HG02759 (cell line): Measurements from ENCODE around the gene CD40.

Experiments
- ATAC-seq: cut with Tn5 transposase; IDR thresholded peaks from one replicate; pipeline ENCODE4 v1.9.1; 2021; ENCODE audit warnings: mild to moderate bottlenecking, moderate library complexity; ENCODE audit not compliant: unreplicated experiment

The CD40 gene

DNA sequence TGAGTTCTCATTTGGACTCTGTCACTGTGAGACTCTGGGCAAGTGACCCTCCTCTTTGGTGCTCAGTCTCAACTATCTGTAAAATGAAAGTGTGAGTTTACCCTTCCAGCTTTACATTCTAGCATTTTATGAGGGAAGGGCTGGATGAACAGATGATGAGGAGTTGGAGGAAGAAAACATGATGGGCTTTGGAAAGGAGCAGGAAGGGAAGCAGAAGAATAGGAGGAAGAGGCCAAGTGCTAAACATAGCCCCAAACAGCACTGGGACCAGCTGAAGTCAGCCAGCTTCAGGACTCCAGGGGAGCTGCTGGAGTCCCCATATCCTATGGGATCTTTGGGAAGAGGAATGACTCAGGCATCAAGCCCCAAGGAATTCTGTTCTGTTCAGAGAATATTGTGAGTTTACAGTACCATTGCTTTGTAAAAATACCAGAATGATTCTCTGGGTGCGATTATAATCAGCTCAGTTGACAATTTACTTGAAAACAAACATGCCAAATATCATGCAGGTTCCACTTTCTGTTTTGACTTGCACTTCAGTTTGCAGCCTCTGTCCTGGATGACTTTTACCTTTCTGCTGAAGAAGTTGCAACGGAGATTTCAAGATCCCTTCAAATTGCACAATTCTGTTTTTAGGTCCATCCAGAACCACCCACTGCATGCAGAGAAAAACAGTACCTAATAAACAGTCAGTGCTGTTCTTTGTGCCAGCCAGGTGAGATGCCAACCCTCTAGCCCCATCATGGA is 3.2 kb downstream of the CD40 start:
- no peak for ATAC-seq

DNA sequence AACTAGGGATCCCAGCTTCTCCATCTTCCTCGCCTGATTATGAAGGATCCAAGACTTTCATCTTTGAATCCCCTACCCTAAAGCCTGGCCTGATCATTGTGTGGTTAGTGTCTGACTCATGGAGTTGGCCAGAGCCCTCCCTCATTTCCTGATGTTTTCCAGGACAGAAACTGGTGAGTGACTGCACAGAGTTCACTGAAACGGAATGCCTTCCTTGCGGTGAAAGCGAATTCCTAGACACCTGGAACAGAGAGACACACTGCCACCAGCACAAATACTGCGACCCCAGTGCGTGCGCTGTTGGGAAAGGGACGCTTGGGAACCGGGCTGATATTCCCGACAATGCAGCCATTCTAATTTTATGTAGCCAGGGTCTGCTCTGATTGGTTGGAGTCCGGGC is 4.0 kb downstream of the CD40 start:
- ATAC-seq, result no peak

DNA sequence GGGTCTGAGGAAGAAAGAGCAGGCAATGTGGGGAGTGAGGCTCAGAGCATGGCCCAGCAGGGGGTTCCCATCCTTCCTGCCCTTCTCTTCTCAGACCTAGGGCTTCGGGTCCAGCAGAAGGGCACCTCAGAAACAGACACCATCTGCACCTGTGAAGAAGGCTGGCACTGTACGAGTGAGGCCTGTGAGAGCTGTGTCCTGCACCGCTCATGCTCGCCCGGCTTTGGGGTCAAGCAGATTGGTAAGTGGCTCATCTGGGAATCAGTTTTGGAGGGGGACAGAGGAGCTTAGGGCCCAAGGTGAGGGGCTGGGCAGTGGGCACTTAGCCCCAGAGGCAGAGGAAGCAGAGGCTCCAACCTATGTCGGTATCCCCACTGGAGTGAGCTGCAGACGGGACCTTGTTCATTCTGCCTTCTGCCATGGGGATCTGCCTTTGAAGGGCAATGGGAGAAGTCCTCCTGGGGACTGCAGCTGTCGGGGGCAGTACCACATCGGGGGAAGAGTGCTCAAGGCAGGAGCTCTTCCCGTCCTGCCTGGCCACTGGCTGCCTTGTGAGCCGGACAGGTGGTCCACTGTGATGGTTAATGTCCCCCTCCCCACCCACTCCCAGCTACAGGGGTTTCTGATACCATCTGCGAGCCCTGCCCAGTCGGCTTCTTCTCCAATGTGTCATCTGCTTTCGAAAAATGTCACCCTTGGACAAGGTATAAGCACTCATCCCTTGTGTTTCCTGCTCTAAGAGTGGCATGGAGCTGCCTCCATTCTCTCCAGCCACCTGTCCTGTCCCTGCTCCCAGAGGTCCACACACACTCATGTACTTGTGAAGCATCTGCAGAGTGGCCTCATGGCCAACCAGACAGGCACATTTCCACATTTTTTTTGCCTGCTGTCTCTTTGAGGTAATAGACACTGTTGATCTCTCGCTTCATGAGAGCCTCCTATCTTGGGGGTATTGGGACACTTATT is 4.7 kb downstream of the CD40 start:
- no peak for ATAC-seq

DNA sequence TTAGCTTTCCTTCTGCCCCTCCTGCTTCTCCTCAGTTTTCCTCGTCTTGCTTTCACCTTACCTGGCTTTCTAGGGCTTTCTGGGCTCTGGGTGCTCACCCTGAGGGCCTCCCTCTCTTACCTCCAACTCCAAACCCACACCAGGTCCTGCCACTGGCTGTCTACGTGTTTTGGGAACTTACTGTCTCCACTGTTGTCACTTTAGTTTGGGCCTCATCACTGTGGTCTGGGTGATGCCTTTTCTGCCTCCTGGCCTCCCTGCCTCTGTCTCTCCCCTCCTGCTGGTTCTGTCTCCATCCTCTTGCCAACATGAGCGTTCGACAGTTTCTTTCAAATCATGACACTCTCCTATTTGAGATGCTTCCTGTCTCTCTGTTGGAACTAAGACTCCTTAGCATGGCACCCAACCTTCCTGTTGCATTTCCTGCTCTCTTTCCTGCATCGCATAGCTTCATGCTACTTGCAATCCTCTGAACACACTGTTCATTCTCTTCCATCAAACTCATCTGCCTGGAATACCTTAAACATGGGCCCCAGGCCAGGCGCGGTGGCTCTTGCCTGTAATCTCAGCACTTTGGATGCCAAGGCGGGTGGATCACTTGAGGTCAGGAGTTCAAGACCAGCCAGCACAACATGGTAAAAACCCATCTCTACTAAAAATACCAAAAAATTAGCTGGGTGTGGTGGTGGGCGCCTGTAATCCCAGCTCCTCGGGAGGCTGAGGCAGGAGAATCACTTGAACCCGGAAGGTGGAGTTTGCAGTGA is 5.5 kb downstream of the CD40 start:
- ATAC-seq, result no peak

DNA sequence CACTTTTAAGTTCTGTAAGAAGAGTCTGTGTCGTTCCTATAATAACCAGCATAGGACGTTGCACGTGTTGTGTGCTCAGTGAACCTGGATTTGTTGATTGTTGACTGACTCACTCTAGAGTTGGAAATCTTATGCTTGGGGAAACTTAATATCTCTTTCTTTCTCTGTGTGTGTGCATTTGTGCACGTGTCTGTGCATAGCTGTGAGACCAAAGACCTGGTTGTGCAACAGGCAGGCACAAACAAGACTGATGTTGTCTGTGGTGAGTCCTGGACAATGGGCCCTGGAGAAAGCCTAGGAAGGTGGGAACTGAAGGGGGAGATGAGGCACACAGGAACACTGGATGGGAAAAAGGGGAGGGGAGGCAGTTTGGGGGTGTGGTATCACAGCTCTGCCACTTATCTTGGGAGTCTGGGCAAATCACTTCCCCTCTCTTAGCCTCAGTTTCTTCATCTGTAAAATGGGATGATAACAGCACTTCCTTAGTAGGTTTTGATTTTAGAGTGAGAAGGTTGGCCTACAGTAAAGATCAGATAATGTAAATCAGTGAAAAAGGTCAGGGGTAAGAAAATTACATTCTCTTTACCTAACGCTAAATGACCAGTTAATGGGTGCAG is 8.4 kb downstream of the CD40 start:
- no peak for ATAC-seq

DNA sequence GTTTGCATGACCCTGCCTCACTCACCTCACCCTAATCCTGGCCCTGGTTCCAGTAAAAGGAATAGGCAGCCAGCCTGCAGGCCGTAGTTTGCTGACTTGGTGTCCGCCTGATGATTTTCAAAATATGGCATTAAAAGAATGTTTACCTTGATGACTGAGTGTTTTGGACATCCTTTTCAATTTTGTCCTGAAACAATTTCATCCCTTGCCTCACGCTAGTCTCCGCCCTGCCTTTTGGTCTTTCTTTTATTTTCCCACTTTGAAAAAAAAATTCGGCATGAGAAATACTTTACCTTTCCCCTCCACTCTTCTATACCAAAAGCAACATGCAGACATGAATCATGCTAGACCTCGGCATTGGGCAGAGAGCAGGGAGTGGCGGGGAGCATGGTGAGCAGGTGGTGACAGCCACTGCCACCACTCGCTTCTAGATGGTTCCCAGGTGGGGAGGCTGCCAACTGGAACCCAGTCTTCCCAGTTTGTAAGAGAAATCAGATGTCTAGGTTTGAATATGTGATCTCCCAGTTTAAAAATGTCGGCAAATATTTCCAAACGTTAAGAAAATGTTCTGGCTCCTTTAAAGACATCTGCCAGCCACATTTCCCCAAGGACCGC is 9.4 kb downstream of the CD40 start:
- no peak for ATAC-seq

DNA sequence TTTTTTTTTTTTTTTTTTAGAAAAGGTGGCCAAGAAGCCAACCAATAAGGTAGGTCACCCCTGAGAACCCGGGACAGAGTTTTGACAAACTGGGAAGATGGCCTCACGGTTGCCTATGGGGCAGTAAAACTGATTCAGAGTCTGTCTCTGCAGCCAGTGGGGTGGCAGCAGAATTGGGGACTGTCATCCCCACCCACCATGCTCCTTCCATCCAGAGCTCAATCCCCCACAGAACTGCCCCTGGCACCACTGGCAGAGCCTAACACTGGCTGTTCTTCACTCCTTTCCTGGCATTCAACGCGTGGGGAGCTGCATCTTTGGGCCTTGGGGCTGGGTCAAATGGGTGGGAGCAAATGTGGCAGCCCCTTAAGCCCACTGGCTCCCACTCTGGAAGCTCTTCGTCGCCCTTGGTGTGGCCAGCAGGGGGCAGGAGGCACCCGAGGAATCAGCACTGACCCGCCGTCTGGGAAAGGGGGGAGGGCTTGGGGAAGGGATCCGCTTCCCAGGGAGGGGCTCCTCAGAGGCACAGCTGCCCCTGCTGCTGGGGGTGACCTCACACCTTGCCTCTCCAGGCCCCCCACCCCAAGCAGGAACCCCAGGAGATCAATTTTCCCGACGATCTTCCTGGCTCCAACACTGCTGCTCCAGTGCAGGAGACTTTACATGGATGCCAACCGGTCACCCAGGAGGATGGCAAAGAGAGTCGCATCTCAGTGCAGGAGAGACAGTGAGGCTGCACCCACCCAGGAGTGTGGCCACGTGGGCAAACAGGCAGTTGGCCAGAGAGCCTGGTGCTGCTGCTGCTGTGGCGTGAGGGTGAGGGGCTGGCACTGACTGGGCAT is 10.4 kb downstream of the CD40 start:
- ATAC-seq, result no peak

DNA sequence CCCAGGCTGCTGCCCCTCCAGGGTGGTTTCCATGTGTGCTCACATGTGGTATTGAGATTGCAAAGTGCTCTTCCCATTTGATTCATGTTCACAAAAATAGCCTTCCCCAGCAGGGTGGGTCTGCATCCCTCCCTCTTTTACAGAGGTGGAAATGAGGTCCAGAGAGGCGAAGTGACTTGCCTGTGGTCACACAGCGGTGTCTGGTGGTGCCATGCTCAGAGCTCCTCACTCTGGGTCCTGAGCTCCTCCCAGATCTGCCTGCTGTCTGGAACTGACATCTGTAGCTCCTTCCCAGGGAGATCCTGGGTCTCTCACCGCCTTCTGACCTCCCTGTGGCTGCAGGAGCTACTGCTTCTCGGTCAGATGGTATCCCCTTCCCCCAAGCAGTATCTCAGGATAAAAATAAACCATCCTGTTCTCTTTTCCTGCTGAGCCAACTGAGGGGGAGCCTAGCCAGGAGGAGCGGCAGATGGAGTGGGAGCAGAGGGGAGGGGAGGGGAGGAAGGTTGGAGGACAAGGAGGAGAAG is 11.9 kb downstream of the CD40 start:
- no peak for ATAC-seq

DNA sequence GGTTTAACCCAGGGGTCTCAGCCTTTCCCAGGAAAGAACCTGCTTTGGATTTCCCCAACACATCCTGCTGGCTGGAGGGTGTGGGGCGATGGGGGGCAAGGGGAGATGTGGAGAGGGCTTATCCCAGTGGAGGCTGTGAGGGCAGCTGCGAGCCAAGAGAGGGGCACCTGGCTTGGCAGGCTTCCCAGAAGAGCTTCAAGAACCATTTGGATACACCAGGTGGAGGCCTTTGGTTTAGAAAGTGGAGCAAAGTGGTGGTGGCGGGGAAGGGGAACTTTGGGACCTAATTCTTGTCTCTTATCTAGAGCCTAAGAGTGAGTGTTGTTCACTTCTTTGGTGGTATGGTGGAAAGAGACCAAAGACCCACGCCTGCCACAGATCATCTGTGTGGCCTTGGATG is 12.4 kb downstream of the CD40 start:
- no peak for ATAC-seq

DNA sequence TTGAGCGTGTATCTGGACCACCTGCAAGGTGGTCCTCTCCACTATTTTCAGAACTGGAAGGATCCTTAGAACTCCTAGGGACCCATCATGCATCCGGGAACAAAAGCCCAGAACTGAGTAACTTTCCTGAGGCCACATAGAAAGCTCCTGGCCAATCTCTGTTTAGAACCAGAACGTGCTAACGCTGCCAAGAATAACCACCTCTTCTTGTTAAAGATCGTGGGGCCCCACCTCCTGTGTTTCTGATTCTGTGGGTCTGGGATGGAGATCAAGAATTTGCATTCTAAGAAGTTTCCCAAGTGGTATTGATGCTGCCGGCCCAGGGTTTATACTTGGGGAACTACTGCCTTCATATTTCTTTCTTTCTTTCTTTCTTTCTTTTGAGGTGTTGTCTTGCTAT is 13.3 kb downstream of the CD40 start:
- ATAC-seq, result no peak

DNA sequence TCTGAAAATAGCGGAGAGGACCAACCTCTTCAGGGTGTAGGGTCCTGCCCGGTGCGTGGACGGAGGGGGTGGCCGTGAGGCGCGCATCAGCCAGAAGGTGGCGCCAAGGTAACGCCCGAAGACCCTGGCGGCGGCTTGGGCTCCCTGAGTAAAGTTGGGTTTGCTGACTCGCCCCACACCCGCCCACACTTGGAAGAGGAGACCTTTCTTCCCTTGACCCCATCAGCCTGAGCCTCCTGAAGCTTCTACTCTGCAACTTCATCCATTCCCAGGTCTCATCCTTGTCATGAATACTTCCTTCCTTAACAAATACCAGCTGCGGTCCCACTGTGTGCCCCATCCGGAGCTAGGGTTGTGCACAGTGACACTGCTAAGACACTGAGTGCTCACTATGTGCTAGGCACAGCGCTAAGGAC is 14.6 kb downstream of the CD40 start:
- peak; percentile 65 for ATAC-seq

DNA sequence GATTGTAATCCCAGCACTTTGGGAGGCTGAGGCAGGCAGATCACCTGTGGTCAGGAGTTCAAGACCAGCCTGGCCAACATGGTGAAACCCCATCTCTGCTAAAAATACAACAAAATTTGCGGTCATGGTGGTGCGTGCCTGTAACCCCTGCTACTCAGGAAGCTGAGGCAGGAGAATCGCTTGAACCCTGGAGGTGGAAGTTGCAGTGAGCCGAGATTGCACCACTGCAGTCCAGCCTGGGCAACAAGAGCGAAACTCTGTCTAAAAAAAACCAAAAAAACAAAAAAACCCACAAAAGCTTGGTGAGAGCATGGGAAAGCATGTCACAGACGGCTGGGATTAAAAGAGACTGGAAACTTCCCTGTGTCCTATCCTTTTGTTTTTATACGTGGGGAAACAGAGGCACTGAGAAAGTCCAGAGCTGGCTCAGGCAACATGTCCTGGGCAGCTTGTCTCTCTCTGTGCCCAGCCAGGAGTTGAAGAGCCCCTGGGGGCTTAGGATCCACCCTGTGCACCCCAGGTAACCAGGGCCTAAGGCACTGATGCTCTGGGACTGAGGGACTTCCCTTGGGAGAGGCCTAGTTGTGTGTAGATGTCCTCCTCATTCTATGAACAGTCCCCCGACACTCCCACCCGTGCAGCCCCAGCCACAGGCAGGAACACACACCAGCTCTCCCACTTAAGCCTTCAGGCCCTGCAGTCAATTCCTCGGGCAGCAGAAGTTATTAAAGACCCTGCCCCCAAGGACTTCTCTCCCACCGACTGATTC is 16.0 kb downstream of the CD40 start:
- no peak for ATAC-seq

DNA sequence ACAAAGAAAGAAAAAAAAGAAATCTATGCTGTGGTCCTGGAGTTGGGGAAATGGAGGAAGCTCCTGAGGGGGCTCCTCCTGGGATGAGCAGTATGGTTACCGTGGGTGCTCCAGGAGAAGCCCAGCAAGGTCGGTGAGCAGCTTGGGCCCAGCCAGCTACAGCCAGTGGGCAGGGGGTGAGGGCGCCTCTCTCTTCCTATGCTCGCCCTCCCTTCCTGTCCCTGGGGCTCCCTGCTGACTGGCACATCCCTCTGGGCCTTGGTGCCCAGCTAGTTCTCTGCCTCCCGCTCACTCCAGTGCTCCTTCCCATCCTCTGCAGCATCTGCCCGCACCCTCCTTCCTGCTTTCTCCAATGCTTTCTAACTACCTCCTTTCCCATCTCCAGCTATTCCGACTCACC is 16.6 kb downstream of the CD40 start:
- no peak for ATAC-seq

DNA sequence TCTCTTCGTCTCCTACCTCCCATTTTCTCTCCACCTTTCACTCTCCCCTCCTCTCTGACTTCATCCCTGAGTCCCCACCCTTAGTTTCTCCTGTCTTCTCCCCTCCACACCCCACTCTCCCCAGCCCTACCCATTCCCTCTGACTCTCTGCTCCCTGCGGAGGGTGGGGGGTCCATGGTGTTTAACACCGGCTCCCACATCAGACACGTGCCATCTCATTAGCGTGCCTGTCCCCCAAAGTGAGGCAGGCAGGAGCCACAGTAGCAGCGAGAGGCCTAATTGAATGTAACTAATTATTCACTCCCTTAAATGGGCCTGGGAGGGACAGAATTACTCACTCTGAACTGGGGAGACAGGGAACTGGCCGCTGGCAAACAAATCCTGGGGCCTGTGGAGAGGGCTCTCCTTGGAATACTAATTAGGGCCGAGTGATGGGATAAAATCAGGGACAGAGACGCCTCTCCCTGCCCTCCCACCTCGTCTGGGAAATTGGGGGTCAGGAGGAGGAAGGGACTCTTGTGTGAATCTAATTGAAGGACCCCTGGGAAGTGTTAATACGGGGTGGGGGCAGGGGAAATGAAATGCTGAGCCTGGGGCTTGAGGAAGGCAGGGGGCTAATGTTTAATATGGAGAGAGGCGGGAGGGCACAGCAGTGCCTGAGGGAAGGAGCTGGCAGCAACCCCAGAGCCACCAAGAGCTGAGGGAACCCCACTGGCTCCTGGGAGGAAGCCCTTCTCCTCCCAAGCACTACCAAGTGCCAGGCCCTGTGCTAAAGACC is 17.9 kb downstream of the CD40 start:
- ATAC-seq, result no peak

DNA sequence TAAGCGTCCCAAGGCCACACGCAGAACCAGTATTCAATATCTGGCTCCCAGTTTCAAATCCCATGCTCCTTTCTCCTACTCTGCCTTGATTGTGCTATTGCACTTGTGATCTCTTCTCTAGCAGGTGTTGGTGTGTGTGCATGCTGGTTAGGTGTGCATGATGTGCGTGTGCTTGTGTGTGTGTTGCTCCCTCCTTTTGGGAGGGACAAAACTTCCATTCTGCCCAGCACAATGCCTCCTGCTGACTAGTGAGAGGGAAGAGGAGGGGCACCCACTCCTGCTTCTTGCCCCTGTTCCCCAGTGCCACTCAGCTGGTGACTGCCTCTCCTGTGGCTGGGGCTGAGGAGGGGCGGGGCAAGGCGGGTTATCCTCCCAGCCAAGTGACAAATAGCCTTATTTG is 19.7 kb downstream of the CD40 start:
- no peak for ATAC-seq

DNA sequence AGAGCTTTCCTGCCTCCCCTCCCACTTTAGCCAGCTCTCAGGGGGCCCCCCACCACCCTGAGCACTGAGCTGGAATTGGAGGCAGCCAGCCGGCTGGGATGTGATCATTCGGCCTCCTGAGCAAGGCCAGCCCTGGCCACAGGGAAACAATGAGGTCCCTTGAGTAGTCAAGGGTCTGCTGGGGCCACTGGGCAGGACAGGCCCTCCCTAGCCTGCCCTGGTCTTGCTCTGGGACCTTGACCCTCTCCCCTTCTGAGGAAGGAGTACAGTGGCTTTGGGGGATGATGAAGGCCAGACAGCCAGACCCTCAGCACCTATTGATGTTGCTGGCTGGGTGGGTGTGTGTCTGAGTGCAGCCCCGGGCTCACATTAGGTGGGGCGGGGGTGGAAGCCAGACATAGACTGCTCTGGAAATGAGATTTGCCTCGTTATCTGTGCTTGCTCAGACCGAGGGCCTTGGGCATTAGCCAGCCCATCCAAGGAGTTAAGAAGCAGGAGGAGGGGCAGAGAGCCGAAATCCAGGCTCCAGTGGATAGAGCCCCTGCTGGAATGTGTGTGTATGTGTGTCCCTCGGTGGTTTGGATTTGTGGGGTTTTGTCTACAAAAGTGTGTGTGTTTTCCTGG is 21.3 kb downstream of the CD40 start:
- ATAC-seq, result no peak

DNA sequence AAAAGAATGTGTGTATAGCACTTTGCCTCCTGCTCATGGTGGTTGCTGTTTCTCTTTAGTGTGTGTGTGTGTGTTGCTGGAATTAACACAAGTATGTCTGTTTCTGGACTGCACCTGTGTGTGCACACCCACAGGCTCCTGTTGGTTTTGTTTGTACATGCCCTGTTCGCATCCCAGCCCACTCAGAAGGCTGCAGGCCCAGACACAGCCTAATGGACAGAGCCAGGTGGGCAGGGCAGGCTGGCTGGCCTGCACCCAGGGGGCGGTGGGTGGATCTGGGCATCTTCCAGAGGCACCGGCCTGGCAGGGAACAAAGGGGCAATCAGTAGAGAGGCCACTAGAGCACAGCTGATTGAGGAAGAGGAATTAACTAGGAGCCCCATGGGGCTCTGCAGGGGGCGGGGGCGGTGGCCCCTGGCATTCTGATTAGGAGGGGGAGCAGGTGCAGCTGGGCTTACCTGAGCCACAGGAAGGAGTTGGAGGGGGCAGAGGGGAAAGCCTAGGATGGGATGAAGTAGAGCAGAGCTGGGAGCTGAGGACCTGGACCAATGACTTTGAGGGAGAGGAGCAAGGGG is 21.9 kb downstream of the CD40 start:
- no peak for ATAC-seq
